ENCODE measurements around the gene ARHGAP1. TPM values are rescaled to one million over a fixed set of nuclear protein-coding genes. Genes with fewer than 3 reads are reported as not detected.

ARHGAP1 gene
- total RNA-seq, 1 donor from 2014 or later, result 8.1 TPM

GRCh38 chr11:46639197-46639839 lies 61.1 kb downstream of the ARHGAP1 start:
- H3K4me1 Mint-ChIP-seq, result no peaks in the 10 kb centered on the region
- H3K4me3 Mint-ChIP-seq, result no peak overlapping the region
- no peaks in the 10 kb centered on the region for H4K20me1 ChIP-seq (ENCODE audit: low read depth)
- no peaks in the 10 kb centered on the region for H3K27me3 Mint-ChIP-seq (ENCODE audit: insufficient read depth, low read depth)
- no peak for DNase-seq (ENCODE audit: low spot score)
- no peaks in the 10 kb centered on the region for H3K4me1 ChIP-seq
- H3K79me2 ChIP-seq (ENCODE audit: low read depth), result no peaks in the 10 kb centered on the region
- no peak overlapping the region for H2AFZ ChIP-seq (replicated peaks)
- peaks cover 11% of the 10 kb centered on the region for H3K36me3 Mint-ChIP-seq
- no peak overlapping the region for H3K9ac ChIP-seq
- no peak overlapping the region for H3K27ac Mint-ChIP-seq
- no peaks in the 10 kb centered on the region for H3K27me3 ChIP-seq
- H3F3A ChIP-seq (ENCODE audit: low read depth), result no peaks in the 10 kb centered on the region
- no peaks in the 10 kb centered on the region for H3K9me3 Mint-ChIP-seq
- no peak overlapping the region for H3K4me2 ChIP-seq
- H3K36me3 ChIP-seq, result no peaks in the 10 kb centered on the region
- TF ChIP-seq EZH2phosphoT487 (IDR thresholded peaks at IDR 0.05) (no peak), EZH2 (IDR thresholded peaks at IDR 0.05) (no peak), CTCF (IDR thresholded peaks at IDR 0.05) (no peak)
- H3K9me3 ChIP-seq (ENCODE audit: low read depth), result no peaks in the 10 kb centered on the region
- H3K27ac ChIP-seq, result no peak overlapping the region
- no peak overlapping the region for H3K4me3 ChIP-seq

- no peak overlapping the region for H3K4me2 ChIP-seq
- no peak overlapping the region for H3K27ac ChIP-seq
- H3K79me2 ChIP-seq (ENCODE audit: low read depth), result no peaks in the 10 kb centered on the region
- H3K4me1 Mint-ChIP-seq, result no peaks in the 10 kb centered on the region
- H3K27ac Mint-ChIP-seq, result no peak overlapping the region
- no peaks in the 10 kb centered on the region for H3K4me1 ChIP-seq
- H2AFZ ChIP-seq (replicated peaks), result no peak overlapping the region
- H3K9me3 ChIP-seq (ENCODE audit: low read depth), result no peaks in the 10 kb centered on the region
- H3K36me3 ChIP-seq, result no peaks in the 10 kb centered on the region
- H3K27me3 ChIP-seq, result no peaks in the 10 kb centered on the region
- H3K4me3 ChIP-seq, result no peak overlapping the region
- H3K36me3 Mint-ChIP-seq, result peaks cover 7% of the 10 kb centered on the region
- no peaks in the 10 kb centered on the region for H3F3A ChIP-seq (ENCODE audit: low read depth)
- TF ChIP-seq CTCF (IDR thresholded peaks at IDR 0.05) (no peak), EZH2phosphoT487 (IDR thresholded peaks at IDR 0.05) (no peak), EZH2 (IDR thresholded peaks at IDR 0.05) (no peak)
- DNase-seq (ENCODE audit: low spot score), result no peak
- no peak overlapping the region for H3K9ac ChIP-seq
- no peaks in the 10 kb centered on the region for H4K20me1 ChIP-seq (ENCODE audit: low read depth)
- no peaks in the 10 kb centered on the region for H3K9me3 Mint-ChIP-seq
- H3K27me3 Mint-ChIP-seq (ENCODE audit: insufficient read depth, low read depth), result no peaks in the 10 kb centered on the region
- H3K4me3 Mint-ChIP-seq, result no peak overlapping the region
These were observed 62.9 kb downstream of the ARHGAP1 start for GRCh38 chr11:46637546-46637945.

- H3K79me2 ChIP-seq (ENCODE audit: low read depth), result peaks cover 4% of the 10 kb centered on the region
- H3K36me3 ChIP-seq, result no peaks in the 10 kb centered on the region
- no peaks in the 10 kb centered on the region for H3K27me3 Mint-ChIP-seq (ENCODE audit: insufficient read depth, low read depth)
- H3K4me3 ChIP-seq, result no peak overlapping the region
- no peaks in the 10 kb centered on the region for H3K9me3 Mint-ChIP-seq
- H3K9ac ChIP-seq, result no peak overlapping the region
- no peaks in the 10 kb centered on the region for H3K4me1 ChIP-seq
- H3K27ac ChIP-seq, result no peak overlapping the region
- DNase-seq (ENCODE audit: low spot score), result no peak
- no peaks in the 10 kb centered on the region for H3K4me1 Mint-ChIP-seq
- peaks cover 4% of the 10 kb centered on the region for H3K36me3 Mint-ChIP-seq
- TF ChIP-seq CTCF (IDR thresholded peaks at IDR 0.05) (no peak), EZH2phosphoT487 (IDR thresholded peaks at IDR 0.05) (no peak), EZH2 (IDR thresholded peaks at IDR 0.05) (no peak)
- H4K20me1 ChIP-seq (ENCODE audit: low read depth), result no peaks in the 10 kb centered on the region
- H3F3A ChIP-seq (ENCODE audit: low read depth), result no peaks in the 10 kb centered on the region
- no peak overlapping the region for H3K4me3 Mint-ChIP-seq
- no peak overlapping the region for H3K27ac Mint-ChIP-seq
- H2AFZ ChIP-seq (replicated peaks), result no peak overlapping the region
- H3K4me2 ChIP-seq, result no peak overlapping the region
- H3K27me3 ChIP-seq, result no peaks in the 10 kb centered on the region
- H3K9me3 ChIP-seq (ENCODE audit: low read depth), result no peaks in the 10 kb centered on the region
These were observed 64.8 kb downstream of the ARHGAP1 start for GRCh38 chr11:46635557-46636139.

Measured in neural progenitor cell (in vitro differentiated cells).